Forelimb muscle (tissue), 1 donor: ENCODE results near the gene FAM83E. TPM values are rescaled to one million over a fixed set of nuclear protein-coding genes. Genes with fewer than 3 reads are reported as not detected.
"Not testable (repeated sequence)": the region's sequence is repeated elsewhere in the genome, so short reads cannot be mapped to it uniquely, and the experiment has no call there.

Experiments
- DNase-seq: peaks from one replicate; pipeline ENCODE4 v3.0.0-alpha.2; 2013; ENCODE audit warnings: low read depth
- polyA plus RNA-seq: library from polyadenylated mRNA; unstranded; fragments of 120-200 nt; gene quantifications from one replicate; pipeline ENCODE4 v1.2.1, GENCODE V29; 2013; ENCODE audit not compliant: insufficient read length

The FAM83E gene
- polyA plus RNA-seq, 1 donor: not detected

- no peak for DNase-seq
Measured at GRCh38 chr19:48641850-48642249, 27.0 kb upstream of the FAM83E start.

DNA sequence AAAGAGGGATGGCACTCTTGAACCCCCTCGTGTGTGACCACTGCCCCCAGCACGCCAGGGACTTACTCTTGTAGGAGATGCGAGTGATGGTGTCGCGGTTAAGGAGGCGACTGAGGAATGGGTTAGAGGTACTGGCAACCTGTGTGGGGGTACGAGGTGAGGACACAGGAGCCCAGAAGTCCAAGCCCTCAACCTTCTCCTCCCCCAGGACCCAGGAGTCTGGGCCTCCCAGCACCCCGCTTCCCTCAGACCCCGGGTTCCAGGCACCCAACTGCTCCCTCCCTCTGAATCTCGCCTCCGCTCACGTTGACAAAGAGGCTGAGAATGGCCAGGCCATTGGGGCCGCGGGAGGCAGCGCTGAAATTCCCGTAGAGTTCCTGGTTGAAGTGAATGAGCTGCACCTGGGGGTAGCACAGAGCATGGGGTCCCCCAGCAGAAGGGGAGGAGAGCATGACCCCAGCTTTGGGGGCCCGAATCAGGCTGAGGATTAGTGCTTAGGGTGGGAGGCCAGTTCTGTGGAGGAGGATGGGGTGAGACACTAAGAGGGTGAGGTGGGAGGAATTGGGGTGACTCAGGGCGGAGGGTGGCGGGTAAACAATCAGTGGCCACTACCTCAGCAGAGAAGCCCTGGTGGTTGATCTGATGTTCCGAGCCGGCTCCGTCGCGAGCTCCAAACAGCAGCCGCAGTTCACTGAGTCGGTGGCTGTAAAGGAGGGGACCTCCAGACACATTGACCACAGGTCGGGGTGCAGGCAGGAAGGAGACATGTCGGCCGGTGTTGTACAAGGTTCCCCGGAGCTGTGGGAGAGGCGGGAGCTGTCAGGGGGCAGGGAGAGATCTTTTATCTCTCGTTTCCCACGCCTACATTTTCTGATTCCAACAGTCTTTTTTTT lies 24.9 kb upstream of the FAM83E start:
- DNase-seq: no peak

DNA sequence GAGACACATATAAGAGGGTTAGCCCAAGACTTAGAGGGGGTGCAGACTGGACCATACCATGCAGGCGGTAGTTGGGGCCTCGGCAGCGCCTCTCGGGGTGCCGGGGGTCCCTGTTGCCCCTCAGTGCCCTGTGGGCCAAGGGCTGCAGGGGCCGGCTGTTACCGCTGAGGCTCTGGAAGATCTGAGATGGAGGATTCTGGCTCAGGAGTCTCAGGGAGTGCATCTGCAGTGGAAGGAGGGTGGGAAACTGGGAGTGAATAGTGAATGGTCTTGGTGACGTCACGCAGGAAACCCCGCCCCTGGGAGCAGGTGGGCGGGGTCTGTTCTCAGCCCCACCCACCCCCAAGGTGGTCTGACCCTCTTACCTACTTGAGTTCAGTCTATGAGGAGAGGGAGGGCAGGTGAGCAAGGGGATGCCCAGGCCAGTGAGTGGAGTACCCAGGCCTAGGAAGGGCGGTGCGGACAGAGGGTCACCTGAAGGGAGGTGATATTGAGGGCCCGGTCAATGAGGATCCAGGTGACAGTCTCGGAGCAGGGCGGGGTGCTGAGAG lies 24.0 kb upstream of the FAM83E start:
- DNase-seq: no peak

- peak; percentile 84 for DNase-seq
Measured at GRCh38 chr19:48637948-48638830, 23.3 kb upstream of the FAM83E start.

GRCh38 chr19:48637449-48637947 lies 22.6 kb upstream of the FAM83E start:
- peak; percentile 90 for DNase-seq

DNA sequence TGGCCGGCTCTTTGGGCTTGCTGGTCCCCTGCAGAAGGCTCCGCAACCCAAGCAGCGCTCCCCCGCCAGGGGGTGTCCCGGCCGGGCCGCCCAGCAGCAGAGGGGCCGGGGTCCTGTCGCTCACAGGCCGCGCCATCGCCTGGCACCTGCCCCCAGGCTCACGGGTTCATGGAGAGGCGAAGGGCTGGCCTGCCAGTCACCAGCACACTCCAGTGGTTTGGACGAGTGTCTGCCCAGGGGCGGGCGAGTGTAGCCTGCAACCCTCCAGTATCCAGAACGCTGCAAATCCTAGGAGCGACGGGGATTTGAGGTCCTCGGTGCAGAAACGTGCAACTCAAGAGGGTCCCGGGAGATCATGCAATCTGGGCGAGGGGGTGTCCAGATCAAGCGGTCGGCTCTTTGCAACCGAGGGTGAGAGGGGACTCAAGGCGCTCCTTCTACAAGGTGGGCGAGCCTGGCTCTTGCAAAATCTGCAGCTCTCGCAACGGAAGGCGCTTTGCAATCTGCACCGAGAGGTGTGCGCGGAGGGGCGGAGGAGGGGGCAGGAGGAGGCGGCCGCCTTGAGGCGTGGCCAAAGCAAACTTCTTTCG lies 22.1 kb upstream of the FAM83E start, which contains the start of gene DBP:
TSS of gene DBP (minus strand) at position 521 of the 590 bp plus-strand sequence. CDS start at position 136, 385 bp downstream.
- DNase-seq: no peak

- no peak for DNase-seq
Measured at GRCh38 chr19:48635966-48636858, 21.3 kb upstream of the FAM83E start.

GRCh38 chr19:48635263-48635965 lies 20.5 kb upstream of the FAM83E start:
- no peak for DNase-seq

DNA sequence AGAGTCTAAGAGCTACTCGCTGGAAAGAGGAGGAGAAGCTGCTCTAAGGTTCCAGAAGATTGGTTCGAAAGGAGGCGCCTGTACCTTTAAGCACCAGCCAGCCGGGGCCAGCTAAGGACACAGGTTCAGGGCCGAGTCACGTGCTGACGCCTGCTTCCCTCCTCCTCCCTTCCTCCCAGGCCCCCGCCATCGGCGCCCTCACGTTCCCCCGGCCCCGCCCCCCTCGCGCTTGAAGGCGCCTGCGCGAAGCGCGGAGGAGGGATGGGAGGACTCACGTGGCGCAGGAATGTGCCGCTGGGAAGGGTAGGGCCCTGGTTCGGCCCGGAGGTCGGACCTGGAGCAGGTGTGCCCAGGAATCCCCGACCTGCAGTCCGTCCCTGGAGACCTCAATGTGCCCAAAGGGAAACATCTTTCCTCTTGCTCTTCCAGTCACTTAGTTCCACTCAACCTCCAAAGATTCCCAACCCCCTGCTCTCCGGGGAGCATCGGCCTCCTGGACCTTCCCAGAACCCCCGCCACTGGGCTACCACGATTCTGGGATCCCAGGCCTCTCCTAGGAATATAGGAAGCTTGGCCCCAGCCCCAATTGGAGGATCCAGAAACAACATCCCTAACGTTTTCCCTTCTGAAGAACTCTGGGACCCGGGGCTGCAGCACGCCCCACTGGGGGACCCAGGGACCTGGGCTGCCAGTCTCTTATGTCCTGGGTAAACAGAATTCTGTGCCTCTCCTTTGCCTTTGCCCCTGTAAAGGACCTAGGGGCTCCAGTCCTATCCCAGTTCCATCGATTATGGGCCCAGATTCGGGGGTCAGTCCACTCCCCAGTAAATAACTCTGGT lies 19.8 kb upstream of the FAM83E start:
- DNase-seq: peak; percentile 79

GRCh38 chr19:48634036-48634342 lies 19.1 kb upstream of the FAM83E start:
- DNase-seq: no peak

- DNase-seq: no peak
Measured at GRCh38 chr19:48633148-48634035, 18.5 kb upstream of the FAM83E start.

GRCh38 chr19:48632692-48633147 lies 17.8 kb upstream of the FAM83E start:
- DNase-seq: no peak

DNA sequence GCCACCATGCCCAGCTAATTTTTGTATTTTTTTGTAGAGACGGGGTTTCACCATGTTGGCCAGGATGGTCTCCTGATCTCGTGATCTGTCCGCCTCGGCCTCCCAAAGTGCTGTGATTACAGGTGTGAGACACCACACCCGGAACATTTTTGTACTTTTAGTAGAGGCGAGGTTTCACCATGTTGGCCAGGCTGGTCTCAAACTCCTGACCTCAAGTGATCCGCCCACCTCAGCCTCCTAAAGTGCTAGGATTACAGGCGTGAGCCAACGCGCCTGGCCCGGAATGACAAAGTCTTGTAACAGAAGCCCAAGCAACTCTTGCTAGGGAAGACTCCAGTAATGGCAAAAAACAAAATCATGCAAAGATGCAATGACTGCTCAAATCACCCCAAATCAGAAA lies 17.4 kb upstream of the FAM83E start:
- DNase-seq: not testable (repeated sequence)

DNA sequence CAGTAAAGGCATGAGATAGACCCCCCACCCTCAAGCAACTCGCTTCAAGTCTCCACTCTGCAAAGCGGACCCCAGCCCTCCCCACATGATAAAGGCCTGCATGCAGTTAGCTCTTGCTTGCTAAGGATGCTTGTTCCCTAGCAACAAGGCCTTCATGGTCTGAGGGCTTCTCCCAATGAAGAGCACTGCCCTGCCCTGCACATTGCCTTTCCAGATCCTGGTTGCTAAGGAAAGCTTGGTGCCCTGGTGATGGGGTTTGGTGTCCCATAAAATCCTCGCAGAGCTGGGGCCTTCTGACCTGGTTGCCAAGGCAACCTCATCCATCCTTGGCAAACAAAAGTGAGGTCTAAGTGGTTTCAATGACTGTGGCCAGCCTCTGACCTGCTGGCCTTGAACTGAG lies 16.3 kb upstream of the FAM83E start:
- DNase-seq: no peak

DNA sequence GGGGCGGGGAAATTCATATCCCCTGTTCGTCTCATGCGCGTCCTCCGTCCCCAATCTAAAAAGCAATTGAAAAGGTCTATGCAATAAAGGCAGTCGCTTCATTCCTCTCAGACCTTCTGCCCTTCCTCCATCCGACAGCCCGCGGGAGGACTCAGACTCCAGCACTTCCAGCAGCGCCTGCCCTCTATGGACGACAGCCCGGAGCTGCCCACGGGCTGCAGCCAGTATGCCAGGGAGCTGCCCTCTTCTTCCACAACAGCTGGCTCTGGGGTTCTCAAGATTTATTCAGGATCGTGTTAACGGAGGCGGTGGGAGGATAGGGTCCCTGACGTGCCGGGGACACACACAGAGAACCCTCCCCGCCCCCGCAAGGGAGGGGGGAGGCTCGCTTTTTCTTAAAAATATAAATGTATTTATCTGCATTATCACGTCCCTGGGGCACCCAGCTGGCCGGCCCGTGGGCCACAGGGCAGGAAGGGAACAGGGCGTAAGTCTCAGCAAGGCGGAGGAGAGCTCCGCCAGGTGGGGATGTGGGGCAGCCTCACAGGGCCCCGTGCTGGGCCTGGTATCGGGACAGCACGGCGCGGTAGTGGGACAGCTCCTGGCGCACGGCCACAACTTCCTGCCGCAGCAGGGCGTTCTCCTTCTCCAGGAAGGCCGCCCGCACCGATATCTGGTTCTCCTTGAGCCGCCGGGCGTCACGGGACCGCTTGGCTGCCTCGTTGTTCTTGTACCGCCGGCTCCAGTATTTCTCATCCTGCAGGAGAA lies 15.6 kb upstream of the FAM83E start:
- no peak for DNase-seq

- no peak for DNase-seq
Measured at GRCh38 chr19:48629599-48630295, 14.9 kb upstream of the FAM83E start.

GRCh38 chr19:48629297-48629598 lies 14.4 kb upstream of the FAM83E start:
- no peak for DNase-seq
